HepG2 (cell line): Measurements from ENCODE around the gene PRR12. TPM values are rescaled to one million over a fixed set of nuclear protein-coding genes. Genes with fewer than 3 reads are reported as not detected.

ENCODE experiments used
- ATAC-seq: fragments of 200-7000 bp; cut with Tn5 transposase; 3 replicates; pipeline ENCODE4 v1.9.1; 2020; ENCODE audit warnings: mild to moderate bottlenecking, moderate library complexity
- BruUV-seq: library from RNA; stranded (reverse); fragments of 400-500 nt; replicated peaks from 2 replicates; lab custom pipeline; 2021; lab: Mats Ljungman, UMichigan
- CTCF ChIA-PET: fragments of 300-600 bp; formaldehyde crosslinking; extraction: SDS; loops from one replicate; lab custom pipeline; 2021; ENCODE audit warnings: low total read pairs, inconsistent platforms, low intra/inter-chr PET ratio; lab: Yijun Ruan, JAX
- POLR2A ChIA-PET: fragments of 350-600 bp; sonication (Branson Sonifier 250); formaldehyde crosslinking; loops from one replicate; lab custom pipeline; 2020; ENCODE audit warnings: antibody characterized with exemption, inconsistent platforms; lab: Yijun Ruan, JAX
- DNase-seq: peaks from one replicate; pipeline ENCODE4 v3.0.0-alpha.2; 2015; ENCODE audit warnings: low spot score
- FAIRE-seq: peaks from 3 replicates; lab custom pipeline; 2011; peaks lifted over from hg19 to GRCh38; lab: Jason Lieb, UNC
- H2AFZ ChIP-seq: one replicate; pipeline ENCODE4 v1.6.1; 2011; ENCODE audit warnings: low read length, inconsistent platforms
- H3K27ac ChIP-seq: fragments of 300-600 bp; 3 replicates; pipeline ENCODE4 v1.8.0; 2011; ENCODE audit warnings: mixed run types, mild to moderate bottlenecking, mixed read lengths, low read length, inconsistent platforms; ENCODE audit not compliant: insufficient read depth; ENCODE audit errors: extremely low read length
- H3K27me3 ChIP-seq, 2 experiments: fragments of 200-600 bp in 1 of 2; 2 replicates in 1 of 2; 3 replicates in 1 of 2; pipeline versions ENCODE4 v1.6.0 to v1.8.0; 2011; ENCODE audit warnings: low read length in 2 of 2, mild to moderate bottlenecking in 2 of 2, moderate library complexity in 2 of 2, inconsistent platforms in 1 of 2; ENCODE audit not compliant: insufficient read depth in 2 of 2, control insufficient read depth in 1 of 2
- H3K36me3 ChIP-seq, 2 experiments: fragments of 200-600 bp in 1 of 2; replicated peaks in 1 of 2; 2 replicates in 1 of 2; 3 replicates in 1 of 2; pipeline versions ENCODE4 v1.5.1 to v1.8.0; 2011; ENCODE audit warnings: low read length in 2 of 2, inconsistent platforms in 1 of 2; ENCODE audit not compliant: insufficient read depth in 2 of 2, control insufficient read depth in 1 of 2
- H3K4me1 ChIP-seq: 2 replicates; pipeline ENCODE4 v1.5.1; 2012; ENCODE audit warnings: low read length, inconsistent platforms; ENCODE audit not compliant: insufficient read depth
- H3K4me2 ChIP-seq: 2 replicates; pipeline ENCODE4 v1.6.0; 2011; ENCODE audit warnings: low read depth, low read length, inconsistent platforms
- H3K4me3 ChIP-seq, 3 experiments: fragments of 200-600 bp in 1 of 3; sonication (generic), shearing (Covaris generic) in 1 of 3; replicated peaks in 1 of 3; 2 replicates each; pipeline ENCODE4 v1.5.1; 2011 to 2016; ENCODE audit warnings: low read length in 3 of 3, inconsistent platforms in 2 of 3, low read depth in 2 of 3, mild to moderate bottlenecking in 2 of 3, control low read depth in 1 of 3, mixed read lengths in 1 of 3; ENCODE audit not compliant: insufficient read depth in 1 of 3
- H3K79me2 ChIP-seq: one replicate; pipeline ENCODE4 v1.6.1; 2011; ENCODE audit warnings: low read length, inconsistent platforms; ENCODE audit not compliant: insufficient read depth
- H3K9ac ChIP-seq: 2 replicates; pipeline ENCODE4 v1.6.0; 2011; ENCODE audit warnings: mild to moderate bottlenecking, low read depth, low read length, inconsistent platforms; ENCODE audit not compliant: insufficient read depth
- H3K9me3 ChIP-seq: 2 replicates; pipeline ENCODE4 v1.5.1; 2012; ENCODE audit warnings: mild to moderate bottlenecking, low read length
- H4K20me1 ChIP-seq: 2 replicates; pipeline ENCODE4 v1.6.0; 2011; ENCODE audit warnings: inconsistent platforms, mild to moderate bottlenecking, low read length, moderate library complexity; ENCODE audit not compliant: insufficient read depth
- ARID2 ChIP-seq: sonication (generic); formaldehyde crosslinking; IDR thresholded peaks from 2 replicates; pipeline ENCODE4 v1.8.1; 2022; ENCODE audit warnings: mild to moderate bottlenecking, missing genetic modification reagents, borderline replicate concordance
- MTF1 ChIP-seq: sonication (generic); formaldehyde crosslinking; IDR thresholded peaks from 2 replicates; pipeline ENCODE4 v1.5.0; 2020; ENCODE audit warnings: missing genetic modification reagents
- RORA ChIP-seq: sonication (generic); formaldehyde crosslinking; IDR thresholded peaks from 2 replicates; pipeline ENCODE4 v1.5.0; 2020; ENCODE audit warnings: mild to moderate bottlenecking, missing genetic modification reagents, moderate library complexity
- ZFYVE20 ChIP-seq: sonication (generic); formaldehyde crosslinking; IDR thresholded peaks from 2 replicates; pipeline ENCODE4 v1.8.0; 2023; ENCODE audit warnings: low read depth, mild to moderate bottlenecking, moderate library complexity, missing genetic modification reagents, borderline replicate concordance
- ZNF431 ChIP-seq: sonication (generic); formaldehyde crosslinking; IDR thresholded peaks from 2 replicates; pipeline ENCODE4 v1.9.0; 2022; ENCODE audit warnings: missing genetic modification reagents, low read depth, mild to moderate bottlenecking, borderline replicate concordance
- ZNF629 ChIP-seq: sonication (generic); formaldehyde crosslinking; conservative IDR thresholded peaks from 2 replicates; pipeline ENCODE4 v1.5.0; 2020; ENCODE audit warnings: missing genetic modification reagents
- ZSCAN30 ChIP-seq: sonication (generic); formaldehyde crosslinking; IDR thresholded peaks from 2 replicates; pipeline ENCODE4 v1.5.0; 2020; ENCODE audit warnings: mild to moderate bottlenecking, missing genetic modification reagents
- WGBS: methylation state at CpG from one replicate; pipeline ENCODE4 v1.1.6; 2017; ENCODE audit warnings: low lambda C conversion rate; 5-methylcytosine and 5-hydroxymethylcytosine counted together
- in situ Hi-C: cut with HindIII; loops from 2 replicates; pipeline ENCODE4 v1.10.0; 2017; ENCODE audit warnings: low pct_unique_long_range_greater_than_20kb; ENCODE audit not compliant: extremely low pct_ligation_motif_present
- intact Hi-C: fragments of 100-400 bp; cut with micrococcal nuclease; formaldehyde crosslinking; loops from one replicate; pipeline ENCODE4 v1.10.0; 2022; ENCODE audit not compliant: unreplicated experiment
- polyA plus RNA-seq, 8 experiments: library from polyadenylated mRNA; depleted of rRNA in 3 of 8; stranded (reverse) in 7 of 8; unstranded in 1 of 8; fragments of >200 nt; fragmentation: Illumina TruSeq in 4 of 8; extraction: Trizol in 4 of 8; gene quantifications; 2 replicates each; pipeline versions ENCODE4 v1.2.1 to v1.2.3, GENCODE V29; 2011 to 2016; ENCODE audit warnings: low read depth in 4 of 8, missing spikeins in 1 of 8, mixed read lengths in 1 of 8; ENCODE audit not compliant: insufficient read depth in 1 of 8
- total RNA-seq, 5 experiments: library from RNA; depleted of rRNA; stranded (reverse); fragments of >200 nt; fragmentation: Illumina TruSeq; extraction: Trizol; gene quantifications; 2 replicates each; pipeline ENCODE4 v1.2.3, GENCODE V29; 2016; ENCODE audit warnings: low read depth in 1 of 5
- TF ChIP-seq, protein P1 (sequence below): IDR thresholded peaks from 2 replicates; pipeline ENCODE4 v1.6.1; 2018; ENCODE audit warnings: missing genetic modification reagents, mild to moderate bottlenecking, missing compliant biosample characterization
- TF ChIP-seq, protein P2 (sequence below): sonication (generic); formaldehyde crosslinking; IDR thresholded peaks from 2 replicates; pipeline ENCODE4 v1.5.0; 2020; ENCODE audit warnings: mild to moderate bottlenecking, missing genetic modification reagents

Gene PRR12
- total and polyA plus RNA-seq, 2 of the 13 experiments (the other 11 are each of a cell fraction or from before 2014, with no cell fraction given), result 0.62 to 1.5 TPM

DNA sequence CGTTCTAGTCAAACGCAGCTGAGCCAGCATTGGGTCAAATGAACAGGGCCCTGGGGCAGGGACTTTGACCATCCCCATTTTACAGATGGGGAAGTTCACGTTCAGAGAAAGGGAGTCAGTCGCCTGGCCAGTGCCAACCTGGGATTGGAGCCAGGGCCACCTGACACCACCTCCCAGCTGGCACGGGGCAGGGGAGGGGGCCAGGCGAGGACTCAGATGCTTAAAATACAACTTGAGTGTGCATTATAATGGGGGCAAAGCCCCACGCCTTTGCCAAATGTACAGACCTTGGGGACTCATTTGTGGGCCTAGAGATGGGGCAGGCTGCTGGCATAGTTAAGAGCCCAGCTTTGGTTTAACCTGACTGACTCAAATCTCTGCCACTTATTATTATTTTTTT, 14.6 kb downstream of the PRR12 start:
- POLR2A ChIA-PET, result no interaction called here
- in situ Hi-C loops (no loop called here), intact Hi-C loops (no loop called here)
- no peak overlapping the region for H3K9ac ChIP-seq
- peaks cover 14 to 55% of the 10 kb centered on the region in 2 experiments; a peak in 4 of 5 replicates for H3K36me3 ChIP-seq
- TF ChIP-seq ZNF629 (0 out of 2 replicates have a peak, but pooled peaks have one; percentile 42), ARID2 (no peak)
- CTCF ChIA-PET, result no interaction called here
- H3K4me1 ChIP-seq, result no peaks in the 10 kb centered on the region
- no TSS peak for BruUV-seq
- H3K4me3 ChIP-seq, result no peak overlapping the region
- no peaks in the 10 kb centered on the region for H3K9me3 ChIP-seq
- 100% methylated on average over 4 of the region's 7 CpGs for WGBS
- H3K27me3 ChIP-seq, result no peaks in the 10 kb centered on the region
- H3K79me2 ChIP-seq, result peaks cover 2% of the 10 kb centered on the region
- FAIRE-seq (no peak), ATAC-seq (no peak), DNase-seq (no peak)
- H3K4me2 ChIP-seq, result no peak overlapping the region
- H3K27ac ChIP-seq, result no peak overlapping the region
- no peak overlapping the region for H2AFZ ChIP-seq
- H4K20me1 ChIP-seq, result no peaks in the 10 kb centered on the region

DNA sequence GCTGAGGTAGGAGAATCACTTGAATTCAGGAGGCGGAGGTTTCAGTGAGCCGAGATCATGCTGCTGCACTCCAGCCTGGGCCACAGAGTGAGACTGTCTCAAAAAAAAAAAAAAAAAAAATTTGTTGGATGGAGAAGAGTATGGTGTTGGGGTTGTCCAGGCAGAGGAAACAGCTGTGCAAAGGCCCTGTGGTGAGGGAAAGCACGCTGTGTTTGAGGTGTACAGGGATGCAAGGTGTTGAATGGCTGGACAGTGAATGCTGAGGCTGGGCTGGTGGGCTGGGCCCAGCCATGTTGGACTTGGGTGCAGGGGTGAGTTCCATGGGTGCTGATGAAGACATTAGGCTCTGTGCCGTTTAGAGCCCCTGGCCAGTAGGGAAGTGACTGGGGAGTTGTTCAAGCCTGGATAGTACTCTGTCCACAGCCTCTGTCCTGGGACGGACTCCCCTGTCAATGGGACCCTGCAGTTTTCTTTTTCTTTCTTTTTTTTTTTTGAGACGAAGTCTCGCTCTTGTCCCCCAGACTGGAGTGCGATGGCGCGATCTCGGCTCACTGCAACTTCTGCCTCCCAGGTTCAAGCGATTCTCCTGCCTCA, 18.6 kb downstream of the PRR12 start:
- in situ Hi-C loops, result no loop called here
- TF ChIP-seq, protein P1, sequence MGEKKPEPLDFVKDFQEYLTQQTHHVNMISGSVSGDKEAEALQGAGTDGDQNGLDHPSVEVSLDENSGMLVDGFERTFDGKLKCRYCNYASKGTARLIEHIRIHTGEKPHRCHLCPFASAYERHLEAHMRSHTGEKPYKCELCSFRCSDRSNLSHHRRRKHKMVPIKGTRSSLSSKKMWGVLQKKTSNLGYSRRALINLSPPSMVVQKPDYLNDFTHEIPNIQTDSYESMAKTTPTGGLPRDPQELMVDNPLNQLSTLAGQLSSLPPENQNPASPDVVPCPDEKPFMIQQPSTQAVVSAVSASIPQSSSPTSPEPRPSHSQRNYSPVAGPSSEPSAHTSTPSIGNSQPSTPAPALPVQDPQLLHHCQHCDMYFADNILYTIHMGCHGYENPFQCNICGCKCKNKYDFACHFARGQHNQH (CRISPR knock-in tag), result no peak
- TF ChIP-seq RORA (CRISPR knock-in tag) (no peak), MTF1 (CRISPR knock-in tag) (no peak), ZSCAN30 (CRISPR knock-in tag) (no peak), ZNF431 (CRISPR knock-in tag) (no peak), ZFYVE20 (no peak)
- TF ChIP-seq, protein P2, sequence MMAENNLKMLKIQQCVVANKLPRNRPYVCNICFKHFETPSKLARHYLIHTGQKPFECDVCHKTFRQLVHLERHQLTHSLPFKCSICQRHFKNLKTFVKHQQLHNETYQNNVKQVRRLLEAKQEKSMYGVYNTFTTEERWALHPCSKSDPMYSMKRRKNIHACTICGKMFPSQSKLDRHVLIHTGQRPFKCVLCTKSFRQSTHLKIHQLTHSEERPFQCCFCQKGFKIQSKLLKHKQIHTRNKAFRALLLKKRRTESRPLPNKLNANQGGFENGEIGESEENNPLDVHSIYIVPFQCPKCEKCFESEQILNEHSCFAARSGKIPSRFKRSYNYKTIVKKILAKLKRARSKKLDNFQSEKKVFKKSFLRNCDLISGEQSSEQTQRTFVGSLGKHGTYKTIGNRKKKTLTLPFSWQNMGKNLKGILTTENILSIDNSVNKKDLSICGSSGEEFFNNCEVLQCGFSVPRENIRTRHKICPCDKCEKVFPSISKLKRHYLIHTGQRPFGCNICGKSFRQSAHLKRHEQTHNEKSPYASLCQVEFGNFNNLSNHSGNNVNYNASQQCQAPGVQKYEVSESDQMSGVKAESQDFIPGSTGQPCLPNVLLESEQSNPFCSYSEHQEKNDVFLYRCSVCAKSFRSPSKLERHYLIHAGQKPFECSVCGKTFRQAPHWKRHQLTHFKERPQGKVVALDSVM (CRISPR knock-in tag), result no peak
- TF ChIP-seq, all 625 proteins: peak for 0
- ChIA-PET POLR2A (interaction anchor here (1.0 kb wide), 1 partner anchor 31 kb away, joined by 5 read pairs; no protein-coding TSS in a partner anchor), CTCF (no interaction called here)
- Histone ChIP-seq H3K27me3 (no peaks in the 10 kb centered on the region), H3K4me3 (no peak overlapping the region), H3K4me1 (peaks cover 17% of the 10 kb centered on the region), H3K79me2 (peaks cover 4% of the 10 kb centered on the region), H3K4me2 (no peak overlapping the region), H3K9ac (no peak overlapping the region), H3K27ac (no peak overlapping the region), H3K9me3 (no peaks in the 10 kb centered on the region), H3K36me3 (peaks cover 11 to 45% of the 10 kb centered on the region in 2 experiments; a peak in 4 of 5 replicates), H4K20me1 (peaks cover 3% of the 10 kb centered on the region), H2AFZ (no peak overlapping the region)
- no peak for FAIRE-seq
- no peak for DNase-seq
- intact Hi-C loops, result no loop called here
- WGBS, result 97% methylated on average over 12 of the region's 12 CpGs
- ATAC-seq, result no peak
- BruUV-seq, result no TSS peak
